ENCODE results near the gene NEMP1.
"Not testable (repeated sequence)": the region's sequence is repeated elsewhere in the genome, so short reads cannot be mapped to it uniquely, and the experiment has no call there.

The NEMP1 gene

GRCh38 chr12:57051011-57051410 lies 27.6 kb downstream of the NEMP1 start:
- DNase-seq = no peak

DNA sequence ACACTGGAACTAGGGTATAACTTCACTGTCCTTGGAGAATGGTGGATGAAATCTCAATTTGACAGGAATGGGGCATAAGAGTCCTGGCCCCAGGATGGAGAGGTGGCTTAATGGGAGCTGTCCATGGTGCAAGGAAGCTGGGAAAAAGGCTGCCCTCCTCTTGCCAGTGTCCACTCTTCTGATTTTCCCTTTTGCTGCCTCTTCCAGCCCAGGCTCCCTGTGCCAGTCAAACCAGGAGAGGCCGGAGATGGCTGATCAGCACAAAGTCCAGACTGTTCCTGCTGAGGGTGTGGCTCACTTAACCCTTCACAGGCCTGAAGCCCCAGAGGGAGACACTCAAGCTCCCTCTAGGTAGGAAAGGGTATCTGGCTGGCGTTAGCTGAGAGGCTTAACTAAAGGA lies 28.7 kb downstream of the NEMP1 start, which contains the start of gene MYO1A:
MYO1A (minus strand) TSS at position 240 of the 400 bp plus-strand sequence. CDS start 1,806 bp downstream, outside the sequence.
- DNase-seq = peak in 1 of 2 experiments; percentile 40

DNA sequence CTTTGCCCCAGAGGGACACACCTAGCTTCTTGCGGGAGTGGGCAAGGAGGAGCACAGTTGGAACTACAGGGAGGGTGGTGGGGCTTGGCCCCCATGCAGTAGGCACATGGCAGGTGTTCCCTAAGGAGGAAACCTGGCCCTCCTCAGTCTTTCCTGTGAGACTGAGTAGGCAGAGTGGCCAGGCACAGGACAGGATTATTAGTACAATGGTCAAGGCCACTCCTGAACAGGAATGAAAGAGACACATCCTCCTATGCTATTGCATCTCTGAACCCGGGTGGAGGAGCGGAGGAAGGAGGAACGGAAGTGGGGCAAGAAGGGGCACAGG lies 29.5 kb downstream of the NEMP1 start:
- DNase-seq = no peak

- DNase-seq = no peak
Observed at GRCh38 chr12:57048423-57049118, 30.0 kb downstream of the NEMP1 start.

GRCh38 chr12:57047981-57048380 lies 30.6 kb downstream of the NEMP1 start:
- DNase-seq = no peak

GRCh38 chr12:57046947-57047890 lies 31.4 kb downstream of the NEMP1 start:
- DNase-seq = no peak

DNA sequence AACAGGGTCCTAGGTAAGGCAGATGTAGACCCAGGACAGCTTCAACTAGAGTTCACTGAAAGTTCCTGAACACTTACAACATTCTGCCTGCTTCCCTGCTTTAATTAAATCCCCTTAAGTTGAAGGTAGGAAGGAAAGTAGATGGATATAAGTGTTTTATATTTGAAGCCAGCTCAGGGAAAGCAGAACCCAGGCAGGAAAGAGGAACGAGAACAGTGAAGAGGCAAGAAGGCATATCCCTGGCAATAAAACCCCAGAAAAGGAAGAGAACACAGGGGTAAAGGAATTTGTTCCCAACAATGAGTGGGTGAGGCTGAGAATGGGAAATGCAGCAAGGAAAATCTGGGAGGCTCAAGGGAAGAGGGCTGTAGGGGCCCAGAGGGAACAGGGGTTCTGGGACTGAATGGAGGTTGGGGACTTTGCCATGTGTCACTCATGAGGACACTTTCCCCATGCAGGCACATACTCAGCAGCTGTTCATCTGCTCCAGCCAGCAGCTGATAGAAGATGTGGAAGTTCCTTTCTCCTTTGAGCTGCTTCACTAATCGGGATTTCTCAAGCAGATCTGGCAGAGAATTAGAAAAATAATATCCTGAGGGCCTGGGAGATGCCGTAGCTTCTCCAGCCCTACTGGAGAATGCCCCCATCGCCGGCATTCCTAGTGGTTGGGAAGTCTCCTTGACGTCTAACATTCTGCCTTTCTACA lies 32.4 kb downstream of the NEMP1 start:
- DNase-seq = no peak

DNA sequence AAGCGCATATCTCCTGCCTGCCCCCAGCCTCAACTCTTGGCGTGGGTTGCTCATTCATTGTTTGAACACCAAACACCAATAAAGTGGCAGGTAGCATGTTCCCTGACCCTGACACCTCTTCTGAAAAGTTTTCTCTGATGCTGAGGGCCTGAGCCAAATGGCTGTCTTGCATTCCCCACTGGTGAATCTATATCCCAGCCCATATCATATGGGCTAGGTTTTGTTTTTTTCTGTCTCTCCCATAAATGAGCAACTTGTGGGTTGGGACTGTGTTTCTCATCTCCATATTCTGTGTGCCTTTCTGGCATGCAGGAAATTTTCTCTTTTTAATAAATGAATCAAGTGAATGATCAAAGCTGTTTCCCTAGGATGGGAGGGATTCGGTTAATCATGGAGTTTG lies 33.7 kb downstream of the NEMP1 start:
- DNase-seq = no peak

DNA sequence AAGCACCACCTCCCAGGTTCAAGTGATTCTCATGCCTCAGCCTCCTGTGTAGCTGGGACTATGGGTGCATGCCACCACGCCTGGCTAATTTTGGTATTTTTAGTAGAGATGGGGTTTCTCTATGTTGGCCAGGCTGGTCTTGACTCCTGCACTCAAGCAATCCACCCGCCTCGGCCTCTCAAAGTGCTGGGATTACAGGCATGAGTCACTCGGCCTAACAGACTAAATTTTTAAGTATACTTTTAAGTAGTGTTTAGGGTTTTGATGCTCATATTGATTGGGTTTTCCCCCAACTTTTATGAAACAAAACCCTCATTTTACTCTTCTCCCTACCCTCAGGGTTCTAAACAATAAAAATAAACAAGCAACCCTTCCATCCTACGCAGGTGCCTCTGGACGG lies 34.1 kb downstream of the NEMP1 start:
- DNase-seq = no peak

DNA sequence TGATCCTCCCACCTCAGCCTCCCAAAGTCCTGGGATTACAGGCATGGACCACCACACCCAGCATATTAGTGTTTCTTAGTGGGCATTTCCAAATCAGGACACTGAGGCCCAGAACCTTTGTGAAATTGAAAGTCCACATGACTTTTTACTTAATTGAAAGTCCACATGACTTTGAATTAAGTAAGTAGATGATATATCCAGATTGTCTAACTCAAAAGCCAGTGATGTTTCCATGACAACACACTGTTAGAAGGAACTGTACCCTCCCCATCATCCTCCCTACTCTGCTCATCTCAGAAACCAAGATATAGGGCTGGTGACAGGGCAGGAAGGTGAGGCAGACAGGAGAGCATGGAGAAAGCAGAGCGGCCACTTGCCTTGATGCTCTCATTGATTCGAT lies 35.9 kb downstream of the NEMP1 start:
- DNase-seq = no peak

- DNase-seq = no peak
Observed at GRCh38 chr12:57040750-57041149, 37.8 kb downstream of the NEMP1 start.

DNA sequence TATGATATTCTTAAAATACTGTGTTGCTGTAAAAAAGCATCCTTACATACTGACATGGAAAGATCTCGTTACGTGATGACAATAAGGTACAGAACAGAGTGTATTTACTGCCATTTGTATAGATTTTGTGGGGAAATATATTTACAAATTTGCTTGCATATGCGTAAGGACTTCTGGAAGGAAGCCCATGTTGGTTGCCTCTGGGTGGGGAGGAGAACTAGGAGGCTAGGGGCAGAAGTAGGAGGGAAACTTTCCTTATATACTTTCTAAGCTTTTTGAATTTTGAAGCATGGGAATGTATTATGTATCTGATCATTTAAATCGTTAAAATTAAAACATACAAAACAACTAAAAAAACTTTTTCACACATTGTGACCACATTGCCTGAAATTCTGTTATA lies 38.4 kb downstream of the NEMP1 start:
- DNase-seq = no peak

- no peak for DNase-seq
Observed at GRCh38 chr12:57039016-57039798, 39.4 kb downstream of the NEMP1 start.

- DNase-seq = no peak
Observed at GRCh38 chr12:57037264-57037663, 41.3 kb downstream of the NEMP1 start.

DNA sequence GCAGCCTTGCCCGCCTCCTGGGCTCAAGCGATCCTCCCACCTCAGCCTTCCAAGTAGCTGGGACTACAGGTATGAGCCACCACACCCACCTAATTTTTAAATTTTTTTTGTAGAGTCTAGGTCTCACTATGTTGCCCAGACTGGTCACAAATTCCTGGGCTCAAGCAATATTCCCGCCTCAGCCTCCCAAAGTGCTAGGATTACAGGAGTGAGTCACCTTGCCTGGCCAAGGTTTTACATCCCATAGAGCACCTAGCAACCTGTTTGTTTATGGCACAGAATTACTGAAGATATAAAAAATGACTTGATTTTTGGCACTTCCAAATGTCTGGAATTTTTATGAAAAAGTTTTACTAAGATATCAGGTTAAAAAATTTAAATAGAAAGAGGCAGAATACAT lies 45.2 kb downstream of the NEMP1 start:
- DNase-seq = no peak

DNA sequence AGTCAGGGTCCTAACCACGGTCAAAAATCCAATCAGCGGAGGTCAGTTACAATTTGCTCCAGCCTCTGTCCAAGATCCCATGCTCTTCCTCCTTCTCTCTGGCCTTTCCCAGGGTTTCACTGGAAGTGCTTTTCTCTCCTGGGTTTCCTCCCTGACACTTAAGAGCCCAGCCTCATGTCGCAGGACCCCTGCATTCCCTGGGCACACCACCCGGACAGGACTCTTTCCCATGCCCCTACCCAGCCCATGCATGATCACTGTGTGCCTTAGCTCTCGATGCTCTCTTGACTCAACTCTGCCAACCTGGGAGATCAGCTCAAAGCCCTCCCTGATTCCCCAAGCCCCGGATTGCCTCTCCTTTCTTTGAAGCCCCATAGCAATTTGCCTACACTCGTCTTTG lies 46.8 kb downstream of the NEMP1 start:
- DNase-seq = peak in 1 of 2 experiments; percentile 42

DNA sequence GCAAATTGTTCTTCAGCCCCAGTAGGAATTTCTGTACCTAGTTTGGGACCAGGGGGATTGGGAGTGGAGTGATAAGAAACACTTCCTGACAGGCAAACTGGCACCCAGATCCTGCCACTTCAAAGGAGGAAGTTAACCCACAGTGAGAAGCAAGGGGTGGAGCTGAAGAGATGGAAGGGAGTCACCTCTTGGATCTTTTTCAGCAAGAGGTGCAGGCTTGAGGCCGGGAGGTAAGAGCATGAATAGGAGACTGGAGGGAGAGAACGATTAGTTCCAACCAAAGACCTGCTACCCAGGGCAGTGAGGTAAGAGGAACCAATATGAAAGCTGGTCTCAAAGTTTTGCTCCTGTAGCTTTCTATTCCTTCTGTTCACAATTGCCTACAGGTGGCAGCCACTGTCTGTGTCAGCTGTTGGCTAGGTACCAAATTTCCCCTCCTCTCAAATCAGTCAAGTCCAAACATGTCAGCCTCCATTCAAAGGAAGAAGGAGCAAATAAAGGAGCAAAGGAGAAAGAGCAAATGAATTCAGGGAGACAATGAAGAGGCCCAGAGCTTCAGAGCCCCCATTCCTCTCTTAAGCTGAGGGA lies 47.4 kb downstream of the NEMP1 start:
- DNase-seq = peak; percentile 53 to 61

GRCh38 chr12:57029457-57029856 lies 49.1 kb downstream of the NEMP1 start:
- no peak for DNase-seq

GRCh38 chr12:57027805-57028153 lies 50.8 kb downstream of the NEMP1 start:
- DNase-seq = no peak

- peak in 1 of 2 experiments; percentile 12 for DNase-seq
Observed at GRCh38 chr12:57027011-57027804, 51.4 kb downstream of the NEMP1 start.

DNA sequence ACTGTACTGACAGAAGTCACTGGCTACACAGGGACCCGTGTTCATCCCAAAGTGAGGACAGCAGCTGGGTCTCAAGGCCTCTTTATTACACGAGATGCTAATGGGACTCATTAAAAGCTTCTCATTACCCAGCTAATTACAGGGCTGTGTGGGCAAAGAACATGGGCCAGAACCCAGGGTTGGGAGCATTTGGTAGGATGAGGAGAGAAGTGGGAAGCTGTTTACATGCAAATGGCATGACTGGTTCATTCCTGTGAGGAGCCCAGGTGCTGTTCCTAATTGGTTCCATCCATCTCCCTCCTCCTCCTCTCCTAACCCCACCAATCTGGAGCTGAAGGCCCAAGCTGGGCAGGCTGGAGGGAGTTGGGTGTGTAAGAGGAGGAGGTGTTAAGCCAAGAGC lies 53.4 kb downstream of the NEMP1 start:
- no peak for DNase-seq

- DNase-seq = not testable (repeated sequence)
Observed at GRCh38 chr12:57022324-57022723, 56.3 kb downstream of the NEMP1 start.

All from NCI-H526 (cell line).